Choroid plexus epithelial cell (primary cell): ENCODE measurements around the gene MYPOP.
A peak's percentile ranks its signal among the peaks of the same experiment; 100 is the strongest.

Experiments used
- DNase-seq: peaks from one replicate; pipeline ENCODE4 v3.0.0-alpha.2; 2010; ENCODE audit warnings: low read depth
- H3K4me3 ChIP-seq: 2 replicates; pipeline ENCODE4 v1.5.1; 2011; ENCODE audit warnings: low read depth, mild to moderate bottlenecking, control low read depth, low read length, moderate library complexity
- TF ChIP-seq, protein P1 (sequence below): conservative IDR thresholded peaks from 2 replicates; pipeline ENCODE4 v1.5.1; 2011; ENCODE audit warnings: low read depth, mild to moderate bottlenecking, control low read depth, inconsistent platforms, low read length, moderate library complexity

Gene MYPOP

DNA sequence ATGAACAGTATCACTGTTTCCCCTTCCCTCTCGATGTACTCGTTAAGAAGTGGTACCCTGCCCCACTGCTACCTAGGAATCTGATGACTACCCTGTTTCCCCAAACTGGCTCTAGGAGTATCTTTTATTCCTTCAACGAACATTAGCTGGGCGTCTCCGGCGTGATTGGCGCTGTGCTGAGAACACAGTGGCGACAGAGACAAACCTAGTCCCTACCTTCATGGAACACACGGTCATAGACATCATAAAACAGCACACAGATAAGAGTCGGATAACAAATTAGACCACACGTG, 40.2 kb downstream of the MYPOP start:
- H3K4me3 ChIP-seq = peak overlapping the region; percentile 99
- TF ChIP-seq, protein P1, sequence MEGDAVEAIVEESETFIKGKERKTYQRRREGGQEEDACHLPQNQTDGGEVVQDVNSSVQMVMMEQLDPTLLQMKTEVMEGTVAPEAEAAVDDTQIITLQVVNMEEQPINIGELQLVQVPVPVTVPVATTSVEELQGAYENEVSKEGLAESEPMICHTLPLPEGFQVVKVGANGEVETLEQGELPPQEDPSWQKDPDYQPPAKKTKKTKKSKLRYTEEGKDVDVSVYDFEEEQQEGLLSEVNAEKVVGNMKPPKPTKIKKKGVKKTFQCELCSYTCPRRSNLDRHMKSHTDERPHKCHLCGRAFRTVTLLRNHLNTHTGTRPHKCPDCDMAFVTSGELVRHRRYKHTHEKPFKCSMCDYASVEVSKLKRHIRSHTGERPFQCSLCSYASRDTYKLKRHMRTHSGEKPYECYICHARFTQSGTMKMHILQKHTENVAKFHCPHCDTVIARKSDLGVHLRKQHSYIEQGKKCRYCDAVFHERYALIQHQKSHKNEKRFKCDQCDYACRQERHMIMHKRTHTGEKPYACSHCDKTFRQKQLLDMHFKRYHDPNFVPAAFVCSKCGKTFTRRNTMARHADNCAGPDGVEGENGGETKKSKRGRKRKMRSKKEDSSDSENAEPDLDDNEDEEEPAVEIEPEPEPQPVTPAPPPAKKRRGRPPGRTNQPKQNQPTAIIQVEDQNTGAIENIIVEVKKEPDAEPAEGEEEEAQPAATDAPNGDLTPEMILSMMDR = no peak
- DNase-seq = no peak

DNA sequence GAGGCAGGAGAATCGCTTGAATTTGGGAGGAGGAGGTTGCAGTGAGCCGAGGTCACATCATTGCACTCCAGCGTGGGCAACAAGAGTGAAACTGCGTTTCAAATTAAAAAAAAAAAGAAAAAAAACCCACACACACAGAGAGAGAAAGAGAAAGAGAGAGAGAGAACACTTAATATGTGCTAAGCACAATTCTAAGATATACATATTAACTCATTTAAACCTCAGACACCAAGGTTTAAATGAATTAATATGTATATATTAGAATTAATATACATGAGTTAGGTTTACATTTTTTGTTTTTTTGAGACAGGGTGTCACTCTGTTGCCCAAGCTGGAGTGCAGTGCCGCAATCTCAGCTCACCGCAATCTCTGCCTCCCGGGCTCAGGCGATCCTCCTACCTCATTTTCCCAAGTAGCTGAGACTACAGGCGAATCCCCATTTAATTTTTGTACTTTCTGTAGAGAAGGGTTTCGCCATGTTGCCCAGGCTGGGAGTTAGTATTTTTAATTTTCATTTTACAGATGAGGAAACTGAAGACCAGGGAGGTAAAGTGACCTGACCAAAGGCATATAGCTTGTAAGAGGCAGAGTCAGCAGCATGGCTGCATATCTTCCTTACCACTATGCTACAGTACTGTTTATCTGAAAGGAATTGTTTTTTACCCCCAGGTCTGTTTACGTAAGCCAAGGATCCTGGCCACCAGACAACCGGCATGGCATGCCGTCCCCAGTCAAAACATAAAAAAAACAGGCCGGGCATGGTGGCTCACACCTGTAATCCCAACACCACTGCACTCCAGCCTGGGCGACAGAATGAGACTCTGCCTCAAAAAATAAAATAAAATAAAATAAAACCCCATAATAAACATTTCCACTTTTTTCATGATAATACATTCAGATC, 41.8 kb downstream of the MYPOP start:
- no peak for DNase-seq
- H3K4me3 ChIP-seq = no peak overlapping the region
- TF ChIP-seq, protein P1 = no peak

DNA sequence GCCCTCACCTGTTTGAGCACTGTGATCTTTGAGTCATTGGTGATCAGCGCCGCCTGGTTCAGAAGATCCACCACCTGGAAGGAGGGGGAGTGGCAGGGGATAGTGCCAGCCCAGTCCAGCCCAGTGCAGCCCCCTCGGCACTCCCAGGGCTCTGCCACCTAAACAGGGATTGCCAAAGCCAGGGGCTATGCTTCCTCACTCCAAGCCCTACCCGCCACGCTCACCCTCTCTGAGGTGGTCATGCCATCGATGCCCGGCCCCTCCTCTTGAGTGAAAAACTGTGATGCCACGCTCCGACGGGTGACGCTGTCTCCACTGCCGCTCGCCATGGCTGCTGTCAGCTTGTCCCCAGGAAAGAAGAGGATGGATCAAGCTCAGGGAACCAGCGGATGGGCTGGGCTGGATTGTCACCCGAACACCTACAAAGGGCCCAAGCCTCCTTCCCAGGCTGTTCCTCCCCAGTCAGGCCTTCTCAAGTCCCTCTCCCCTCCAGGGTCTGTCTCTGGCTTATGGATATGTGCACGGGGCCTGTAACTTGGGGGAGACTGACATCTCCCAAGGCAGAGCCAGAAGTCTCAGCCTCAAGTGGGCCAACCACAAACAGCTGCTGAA, 48.1 kb downstream of the MYPOP start:
- H3K4me3 ChIP-seq = no peak overlapping the region
- TF ChIP-seq, protein P1 = no peak

DNA sequence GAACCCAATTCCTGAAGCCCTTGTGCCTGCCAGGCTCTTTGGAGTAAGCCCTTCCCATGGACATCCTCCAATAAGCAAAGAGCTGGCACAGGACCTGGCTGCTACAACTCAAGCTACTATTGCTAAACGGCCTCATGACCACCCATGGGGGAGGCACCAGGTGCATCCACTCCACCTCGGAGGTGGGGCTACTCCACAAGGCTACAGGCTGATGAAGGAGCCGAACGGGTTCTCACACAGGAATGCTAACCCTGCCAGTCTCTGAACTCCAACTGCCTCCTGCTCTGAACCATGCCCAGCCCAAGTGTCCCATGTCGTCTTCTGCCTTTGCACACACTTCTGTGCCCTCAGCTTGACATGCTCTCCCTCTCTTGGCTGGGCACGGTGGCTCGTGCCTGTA, 49.4 kb downstream of the MYPOP start:
- TF ChIP-seq, protein P1 = no peak
- DNase-seq = no peak

More for the DNA sequence above, 48.1 kb downstream of the MYPOP start:
- no peak for DNase-seq

DNA sequence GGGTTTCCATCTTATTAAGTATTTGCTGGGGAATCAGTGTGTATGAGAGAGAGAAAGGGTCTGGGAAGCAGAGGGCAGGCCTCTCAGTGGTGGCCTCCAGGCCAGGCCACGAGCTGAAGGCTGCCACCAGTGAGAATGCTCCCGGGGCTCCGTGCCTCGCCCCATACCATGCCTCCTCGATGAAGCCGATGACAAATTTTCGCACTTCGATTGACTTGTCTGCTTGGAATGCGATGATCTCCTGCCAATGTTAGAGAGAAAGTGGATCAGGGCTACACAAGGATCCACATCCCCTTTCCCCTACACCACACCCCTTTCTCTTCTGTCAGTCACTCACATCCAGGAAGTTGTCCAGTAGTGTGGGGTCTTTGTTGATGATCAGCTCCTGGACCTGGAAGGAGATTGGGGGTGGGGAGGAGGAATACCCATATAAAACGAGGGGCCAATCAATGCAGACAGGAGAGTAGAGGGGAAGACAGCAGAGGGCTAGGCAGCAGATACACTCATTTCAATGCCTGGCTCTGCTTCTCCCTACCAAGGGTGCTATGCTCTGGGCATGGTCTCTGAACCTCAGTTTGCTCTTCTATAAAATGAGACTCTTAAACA, 50.2 kb downstream of the MYPOP start:
- no peak overlapping the region for H3K4me3 ChIP-seq
- TF ChIP-seq, protein P1 = no peak
- DNase-seq = peak; percentile 13

More for the DNA sequence above, 49.4 kb downstream of the MYPOP start:
- no peak overlapping the region for H3K4me3 ChIP-seq

DNA sequence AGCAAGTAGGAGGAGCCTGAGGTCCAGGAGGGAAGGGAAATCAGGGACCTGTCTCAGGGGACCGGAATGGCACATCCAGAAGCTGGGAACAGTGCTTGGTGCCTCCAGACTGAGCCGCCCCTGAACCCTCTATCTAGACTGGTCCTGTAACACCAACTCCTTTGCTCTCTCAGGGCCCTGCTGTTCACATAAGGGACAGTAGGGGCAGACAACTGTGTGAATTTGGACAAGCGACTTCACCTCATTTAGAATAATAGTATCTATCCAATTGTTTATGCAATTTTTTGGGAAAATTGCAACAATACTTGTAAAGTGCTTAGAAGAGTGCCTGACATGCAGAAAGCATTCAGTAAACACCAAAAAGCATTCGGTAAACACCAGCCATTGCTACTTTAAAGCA, 53.5 kb downstream of the MYPOP start:
- TF ChIP-seq, protein P1 = peak; percentile 53
- peak; percentile 34 for DNase-seq
- no peak overlapping the region for H3K4me3 ChIP-seq
